ENCODE data around the gene ELOF1. TPM values are rescaled to one million over a fixed set of nuclear protein-coding genes. Genes with fewer than 3 reads are reported as not detected.

The ELOF1 gene
- total and polyA plus RNA-seq, 2 of the 13 experiments (the other 11 are each of a cell fraction or from before 2014, with no cell fraction given) = 14.5 to 43.2 TPM

GRCh38 chr19:11554160-11554559 lies 4.9 kb downstream of the ELOF1 start:
- Histone ChIP-seq H3K36me3 (replicated peaks in 1 of 2; ENCODE audit: control insufficient read depth in 1 of 2, insufficient read depth in 2 of 2, low read length in 2 of 2) (peaks cover 5 to 15% of the 10 kb centered on the region in 2 experiments; a peak in 4 of 5 replicates), H3K27ac (ENCODE audit: extremely low read length, insufficient read depth, low read length) (no peak overlapping the region), H3K4me2 (ENCODE audit: low read depth, low read length) (no peak overlapping the region), H3K27me3 (ENCODE audit: control insufficient read depth in 1 of 2, insufficient read depth in 2 of 2, low read length in 2 of 2) (no peaks in the 10 kb centered on the region), H4K20me1 (ENCODE audit: insufficient read depth, low read length) (no peaks in the 10 kb centered on the region), H3K9ac (ENCODE audit: insufficient read depth, low read depth, low read length) (no peak overlapping the region), H3K9me3 (ENCODE audit: low read length) (no peaks in the 10 kb centered on the region), H3K4me1 (ENCODE audit: insufficient read depth, low read length) (peaks cover 18% of the 10 kb centered on the region), H3K4me3 (replicated peaks in 1 of 3; ENCODE audit: insufficient read depth in 1 of 3, low read depth in 2 of 3, low read length in 3 of 3) (no peak overlapping the region), H3K79me2 (ENCODE audit: insufficient read depth, low read length) (peaks cover 30% of the 10 kb centered on the region), H2AFZ (ENCODE audit: low read length) (no peak overlapping the region)
- no peak for DNase-seq (ENCODE audit: low spot score)
- ATAC-seq = no peak
- intact Hi-C loops (cut with micrococcal nuclease; ENCODE audit: unreplicated experiment) (no loop called here), in situ Hi-C loops (cut with HindIII; ENCODE audit: extremely low pct_ligation_motif_present, low pct_unique_long_range_greater_than_20kb) (no loop called here)
- BruUV-seq (replicated peaks) = no TSS peak
- POLR2A ChIA-PET = no interaction called here
- no peak for TF ChIP-seq HCFC1 (IDR thresholded peaks at IDR 0.05; ENCODE audit: low read depth, low read length)
- no peak for TF ChIP-seq FOXM1 (CRISPR knock-in tag; IDR thresholded peaks at IDR 0.05)
- no peak for TF ChIP-seq NR2F2 (IDR thresholded peaks at IDR 0.05; ENCODE audit: borderline replicate concordance, low read depth)
- no peak for TF ChIP-seq DMAP1 (CRISPR knock-in tag; IDR thresholded peaks at IDR 0.05)
- TF ChIP-seq ATF1 (CRISPR knock-in tag; IDR thresholded peaks at IDR 0.05) = no peak
- TF ChIP-seq ZNF558 (CRISPR knock-in tag; IDR thresholded peaks at IDR 0.05; ENCODE audit: borderline replicate concordance) = no peak
- no peak for FAIRE-seq
- CTCF ChIA-PET (ENCODE audit: low intra/inter-chr PET ratio, low total read pairs) = no interaction called here
- WGBS (ENCODE audit: low lambda C conversion rate) = 95% methylated on average over 11 of the region's 12 CpGs

- no TSS peak for BruUV-seq (replicated peaks)
- Histone ChIP-seq H2AFZ (ENCODE audit: low read length) (no peak overlapping the region), H3K9me3 (ENCODE audit: low read length) (no peaks in the 10 kb centered on the region), H3K9ac (ENCODE audit: insufficient read depth, low read depth, low read length) (no peak overlapping the region), H3K27me3 (ENCODE audit: control insufficient read depth in 1 of 2, insufficient read depth in 2 of 2, low read length in 2 of 2) (no peaks in the 10 kb centered on the region), H3K79me2 (ENCODE audit: insufficient read depth, low read length) (peaks cover 18% of the 10 kb centered on the region), H3K4me3 (replicated peaks in 1 of 3; ENCODE audit: insufficient read depth in 1 of 3, low read depth in 2 of 3, low read length in 3 of 3) (no peak overlapping the region), H4K20me1 (ENCODE audit: insufficient read depth, low read length) (no peaks in the 10 kb centered on the region), H3K4me1 (ENCODE audit: insufficient read depth, low read length) (peaks cover 23% of the 10 kb centered on the region), H3K4me2 (ENCODE audit: low read depth, low read length) (no peak overlapping the region), H3K36me3 (replicated peaks in 1 of 2; ENCODE audit: control insufficient read depth in 1 of 2, insufficient read depth in 2 of 2, low read length in 2 of 2) (peaks cover 5 to 15% of the 10 kb centered on the region in 2 experiments; a peak in 4 of 5 replicates), H3K27ac (ENCODE audit: extremely low read length, insufficient read depth, low read length) (no peak overlapping the region)
- 94% methylated on average over 15 of the region's 20 CpGs for WGBS (ENCODE audit: low lambda C conversion rate)
- POLR2A ChIA-PET = no interaction called here
- DNase-seq (ENCODE audit: low spot score) (no peak), ATAC-seq (no peak), FAIRE-seq (no peak)
- in situ Hi-C loops (cut with HindIII; ENCODE audit: extremely low pct_ligation_motif_present, low pct_unique_long_range_greater_than_20kb) (no loop called here), intact Hi-C loops (cut with micrococcal nuclease; ENCODE audit: unreplicated experiment) (no loop called here)
- CTCF ChIA-PET (ENCODE audit: low intra/inter-chr PET ratio, low total read pairs) = no interaction called here
- no peak for TF ChIP-seq SMAD9 (CRISPR knock-in tag; IDR thresholded peaks at IDR 0.05)
- TF ChIP-seq ZNF496 (CRISPR knock-in tag; IDR thresholded peaks at IDR 0.05; ENCODE audit: insufficient replicate concordance) = no peak
- TF ChIP-seq EZH2 (conservative IDR thresholded peaks at IDR 0.05; ENCODE audit: low read depth, low read length) = no peak
- no peak for TF ChIP-seq EED (CRISPR knock-in tag; IDR thresholded peaks at IDR 0.05)
- no peak for TF ChIP-seq CHCHD3 (CRISPR knock-in tag; IDR thresholded peaks at IDR 0.05)
- no peak for TF ChIP-seq E2F5 (CRISPR knock-in tag; conservative IDR thresholded peaks at IDR 0.05)
- TF ChIP-seq TBL1XR1 (IDR thresholded peaks at IDR 0.05; ENCODE audit: borderline replicate concordance, low read length, partially characterized antibody) = no peak
- TF ChIP-seq, protein P1, sequence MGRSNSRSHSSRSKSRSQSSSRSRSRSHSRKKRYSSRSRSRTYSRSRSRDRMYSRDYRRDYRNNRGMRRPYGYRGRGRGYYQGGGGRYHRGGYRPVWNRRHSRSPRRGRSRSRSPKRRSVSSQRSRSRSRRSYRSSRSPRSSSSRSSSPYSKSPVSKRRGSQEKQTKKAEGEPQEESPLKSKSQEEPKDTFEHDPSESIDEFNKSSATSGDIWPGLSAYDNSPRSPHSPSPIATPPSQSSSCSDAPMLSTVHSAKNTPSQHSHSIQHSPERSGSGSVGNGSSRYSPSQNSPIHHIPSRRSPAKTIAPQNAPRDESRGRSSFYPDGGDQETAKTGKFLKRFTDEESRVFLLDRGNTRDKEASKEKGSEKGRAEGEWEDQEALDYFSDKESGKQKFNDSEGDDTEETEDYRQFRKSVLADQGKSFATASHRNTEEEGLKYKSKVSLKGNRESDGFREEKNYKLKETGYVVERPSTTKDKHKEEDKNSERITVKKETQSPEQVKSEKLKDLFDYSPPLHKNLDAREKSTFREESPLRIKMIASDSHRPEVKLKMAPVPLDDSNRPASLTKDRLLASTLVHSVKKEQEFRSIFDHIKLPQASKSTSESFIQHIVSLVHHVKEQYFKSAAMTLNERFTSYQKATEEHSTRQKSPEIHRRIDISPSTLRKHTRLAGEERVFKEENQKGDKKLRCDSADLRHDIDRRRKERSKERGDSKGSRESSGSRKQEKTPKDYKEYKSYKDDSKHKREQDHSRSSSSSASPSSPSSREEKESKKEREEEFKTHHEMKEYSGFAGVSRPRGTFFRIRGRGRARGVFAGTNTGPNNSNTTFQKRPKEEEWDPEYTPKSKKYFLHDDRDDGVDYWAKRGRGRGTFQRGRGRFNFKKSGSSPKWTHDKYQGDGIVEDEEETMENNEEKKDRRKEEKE (IDR thresholded peaks at IDR 0.05) = no peak
- TF ChIP-seq, protein P2, sequence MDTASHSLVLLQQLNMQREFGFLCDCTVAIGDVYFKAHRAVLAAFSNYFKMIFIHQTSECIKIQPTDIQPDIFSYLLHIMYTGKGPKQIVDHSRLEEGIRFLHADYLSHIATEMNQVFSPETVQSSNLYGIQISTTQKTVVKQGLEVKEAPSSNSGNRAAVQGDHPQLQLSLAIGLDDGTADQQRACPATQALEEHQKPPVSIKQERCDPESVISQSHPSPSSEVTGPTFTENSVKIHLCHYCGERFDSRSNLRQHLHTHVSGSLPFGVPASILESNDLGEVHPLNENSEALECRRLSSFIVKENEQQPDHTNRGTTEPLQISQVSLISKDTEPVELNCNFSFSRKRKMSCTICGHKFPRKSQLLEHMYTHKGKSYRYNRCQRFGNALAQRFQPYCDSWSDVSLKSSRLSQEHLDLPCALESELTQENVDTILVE (CRISPR knock-in tag; IDR thresholded peaks at IDR 0.05) = no peak
Observed at GRCh38 chr19:11552666-11553372, 6.2 kb downstream of the ELOF1 start.
